Measurements from ENCODE around the gene HDHD2.

The HDHD2 gene

GRCh38 chr18:47179520-47179919 is 29.2 kb upstream of the HDHD2 start:
- in situ Hi-C loops (cut with MboI; ENCODE audit: low sequenced_read_pairs, unreplicated experiment), result no loop called here
- DNase-seq (ENCODE audit: low spot score), result no peak
- TF ChIP-seq CTCF (IDR thresholded peaks at IDR 0.05; ENCODE audit: borderline replicate concordance, control extremely low read depth, extremely low read depth, insufficient read depth, missing control alignments), result no peak

DNA sequence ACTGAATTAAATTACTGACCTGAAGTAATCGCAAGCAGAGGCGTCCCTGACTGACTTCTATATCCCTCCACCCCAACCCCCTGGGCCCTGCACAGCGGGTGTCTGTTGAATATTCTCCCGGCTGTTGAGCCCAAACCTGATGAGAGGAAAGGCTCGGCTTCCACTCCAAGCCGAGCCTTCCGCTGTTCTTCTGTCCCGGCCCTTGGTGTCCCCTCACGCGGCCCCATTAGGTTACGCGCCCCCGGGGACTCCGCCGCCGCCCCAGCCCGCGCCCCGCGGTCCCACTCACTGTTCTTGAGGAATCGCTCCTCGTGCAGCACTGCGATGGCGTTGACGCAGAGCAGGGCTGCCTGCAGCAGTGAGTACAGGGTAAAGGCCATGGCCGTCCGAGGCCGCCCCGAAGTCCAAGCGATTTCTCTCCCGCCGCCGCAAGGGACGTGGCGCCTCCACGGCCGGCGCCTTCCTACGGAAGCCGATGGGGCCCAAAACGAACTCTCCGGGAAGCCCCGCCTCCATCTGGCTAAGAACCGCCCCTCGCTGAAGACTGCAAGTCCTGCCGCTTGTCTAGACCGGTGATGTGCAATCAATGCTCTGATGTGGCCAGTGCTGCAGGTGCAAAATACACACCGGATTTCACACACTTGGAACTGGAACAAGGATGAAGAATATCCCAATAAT is 25.7 kb upstream of the HDHD2 start, which contains the start of gene IER3IP1:
IER3IP1 (minus strand) TSS at position 467 of the 678 bp plus-strand sequence; CDS start at position 380, 87 bp downstream.
- in situ Hi-C loops (cut with MboI; ENCODE audit: low sequenced_read_pairs, unreplicated experiment), result no loop called here
- peak; percentile 92 for DNase-seq (ENCODE audit: low spot score)
- TF ChIP-seq CTCF (IDR thresholded peaks at IDR 0.05; ENCODE audit: borderline replicate concordance, control extremely low read depth, extremely low read depth, insufficient read depth, missing control alignments), result no peak

DNA sequence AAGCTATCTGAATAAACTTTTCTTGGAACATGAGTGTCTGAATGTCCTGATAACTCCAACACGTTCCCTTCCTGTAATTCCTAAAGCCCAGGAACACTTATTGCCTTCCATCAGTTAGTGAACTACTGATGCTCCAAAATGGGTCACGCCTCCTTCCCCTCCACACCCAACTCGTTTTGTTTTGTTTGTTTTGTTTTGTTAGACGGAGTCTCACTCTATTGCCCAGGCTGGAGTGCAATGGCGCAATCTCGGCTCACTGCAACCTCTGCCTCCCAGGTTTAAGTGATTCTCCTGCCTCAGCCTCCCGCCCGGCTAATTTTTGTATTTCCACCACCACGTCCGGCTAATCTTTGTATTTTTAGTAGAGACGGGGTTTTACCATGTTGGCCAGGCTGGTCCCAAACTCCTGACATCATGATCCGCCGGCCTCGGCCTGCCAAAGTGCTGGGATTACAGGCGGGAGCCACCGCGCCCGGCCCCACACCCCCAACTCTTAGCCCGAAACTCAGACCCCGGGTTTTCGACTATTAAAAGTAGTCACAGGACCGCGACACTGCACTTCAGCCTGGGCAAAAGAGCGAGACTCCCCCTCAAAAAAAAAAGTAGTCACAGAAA is 25.1 kb upstream of the HDHD2 start:
- TF ChIP-seq CTCF (IDR thresholded peaks at IDR 0.05; ENCODE audit: borderline replicate concordance, control extremely low read depth, extremely low read depth, insufficient read depth, missing control alignments), result no peak
- DNase-seq (ENCODE audit: low spot score), result no peak
- in situ Hi-C loops (cut with MboI; ENCODE audit: low sequenced_read_pairs, unreplicated experiment), result no loop called here

DNA sequence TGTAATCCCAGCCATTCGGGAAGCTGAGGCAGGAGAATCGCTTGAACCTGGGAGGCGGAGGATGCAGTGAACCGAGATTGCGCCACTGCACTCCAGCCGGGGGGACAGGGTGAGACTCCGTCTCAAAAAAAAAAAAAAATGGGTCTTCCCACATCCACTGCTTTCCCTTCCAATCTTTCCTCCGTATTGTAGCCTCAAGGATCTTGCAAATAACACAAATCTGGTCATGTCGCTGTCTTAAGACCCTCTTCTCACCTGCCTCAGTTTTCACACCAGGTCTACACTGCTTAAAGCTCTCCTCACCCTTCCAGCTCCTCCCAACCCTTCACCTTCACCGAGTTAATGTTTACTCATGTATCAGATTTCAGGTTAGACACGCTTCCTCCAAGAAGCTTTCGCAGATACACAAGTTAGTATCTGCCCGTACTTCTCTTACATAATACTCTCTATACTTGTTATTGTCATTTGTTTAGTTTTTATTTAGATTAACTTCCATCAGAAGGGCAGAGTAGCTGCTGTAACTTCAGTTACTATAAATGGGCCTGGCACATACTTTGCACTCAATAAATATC is 24.3 kb upstream of the HDHD2 start:
- in situ Hi-C loops (cut with MboI; ENCODE audit: low sequenced_read_pairs, unreplicated experiment), result no loop called here
- no peak for TF ChIP-seq CTCF (IDR thresholded peaks at IDR 0.05; ENCODE audit: borderline replicate concordance, control extremely low read depth, extremely low read depth, insufficient read depth, missing control alignments)
- DNase-seq (ENCODE audit: low spot score), result no peak

- no peak for TF ChIP-seq CTCF (IDR thresholded peaks at IDR 0.05; ENCODE audit: borderline replicate concordance, control extremely low read depth, extremely low read depth, insufficient read depth, missing control alignments)
- in situ Hi-C loops (cut with MboI; ENCODE audit: low sequenced_read_pairs, unreplicated experiment), result no loop called here
- no peak for DNase-seq (ENCODE audit: low spot score)
Measured at GRCh38 chr18:47172476-47172875, 22.2 kb upstream of the HDHD2 start.

GRCh38 chr18:47168913-47169312 is 18.6 kb upstream of the HDHD2 start:
- no peak for DNase-seq (ENCODE audit: low spot score)
- no peak for TF ChIP-seq CTCF (IDR thresholded peaks at IDR 0.05; ENCODE audit: borderline replicate concordance, control extremely low read depth, extremely low read depth, insufficient read depth, missing control alignments)
- in situ Hi-C loops (cut with MboI; ENCODE audit: low sequenced_read_pairs, unreplicated experiment), result no loop called here

Measured in GM13976 (cell line).